OCI-LY1 (cell line): ENCODE results near the gene UMODL1.

Experiments
- H2AFZ ChIP-seq: fragments of 200-600 bp; sonication (generic), shearing (Covaris generic); 2 replicates; pipeline ENCODE4 v1.6.0; 2014; ENCODE audit warnings: antibody characterized with exemption, mild to moderate bottlenecking, low read length
- H3F3A ChIP-seq: fragments of 200-600 bp; sonication (generic), shearing (Covaris generic); 2 replicates; pipeline ENCODE4 v1.6.0; 2014; ENCODE audit warnings: mild to moderate bottlenecking, antibody characterized with exemption, low read length, moderate library complexity; ENCODE audit not compliant: insufficient read depth
- H3K27ac ChIP-seq: fragments of 200-600 bp; sonication (generic); 2 replicates; pipeline ENCODE4 v1.5.1; 2014; ENCODE audit warnings: low read length, mixed run types, mild to moderate bottlenecking, low read depth; ENCODE audit not compliant: poor library complexity, severe bottlenecking
- H3K27me3 ChIP-seq: fragments of 200-600 bp; sonication (generic); 2 replicates; pipeline ENCODE4 v1.6.0; 2014; ENCODE audit warnings: antibody characterized with exemption, mild to moderate bottlenecking, low read length, moderate library complexity; ENCODE audit not compliant: insufficient read depth
- H3K36me3 ChIP-seq: fragments of 200-600 bp; sonication (generic); 2 replicates; pipeline ENCODE4 v1.6.1; 2014; ENCODE audit warnings: mild to moderate bottlenecking, antibody characterized with exemption, low read length, moderate library complexity, mixed read lengths; ENCODE audit not compliant: insufficient read depth
- H3K4me1 ChIP-seq: fragments of 200-600 bp; sonication (generic); 2 replicates; pipeline ENCODE4 v1.5.1; 2014; ENCODE audit warnings: mild to moderate bottlenecking, low read length, moderate library complexity; ENCODE audit not compliant: insufficient read depth, severe bottlenecking
- H3K4me2 ChIP-seq: fragments of 200-600 bp; sonication (generic), shearing (Covaris generic); 2 replicates; pipeline ENCODE4 v1.6.1; 2014; ENCODE audit warnings: low read length
- H3K4me3 ChIP-seq: fragments of 200-600 bp; sonication (generic); 2 replicates; pipeline ENCODE4 v1.5.1; 2014; ENCODE audit warnings: low read length, low read depth, mild to moderate bottlenecking, mixed read lengths; ENCODE audit not compliant: poor library complexity, severe bottlenecking
- H3K79me2 ChIP-seq: fragments of 200-600 bp; shearing (Covaris generic); 2 replicates; pipeline ENCODE4 v1.6.1; 2016; ENCODE audit warnings: mixed run types, low read length, mixed read lengths; ENCODE audit not compliant: insufficient read depth
- H3K9ac ChIP-seq: fragments of 200-600 bp; sonication (generic), shearing (Covaris generic); 2 replicates; pipeline ENCODE4 v1.6.1; 2014; ENCODE audit warnings: mild to moderate bottlenecking, low read length, mixed read lengths
- H3K9me2 ChIP-seq: fragments of 200-600 bp; sonication (generic), shearing (Covaris generic); 2 replicates; pipeline ENCODE4 v1.6.1; 2014; ENCODE audit warnings: low read depth, mild to moderate bottlenecking, low read length, mixed read lengths
- H3K9me3 ChIP-seq: fragments of 200-600 bp; shearing (Covaris generic); 2 replicates; pipeline ENCODE4 v1.6.1; 2014; ENCODE audit warnings: low read length, mixed read lengths
- H4K20me1 ChIP-seq: fragments of 200-600 bp; sonication (generic), shearing (Covaris generic); 2 replicates; pipeline ENCODE4 v1.6.0; 2016; ENCODE audit warnings: mild to moderate bottlenecking, low read length; ENCODE audit not compliant: insufficient read depth
- CTCF ChIP-seq: fragments of 200-600 bp; sonication (generic), shearing (Covaris generic); IDR thresholded peaks from 2 replicates; pipeline ENCODE4 v1.5.1; 2017; ENCODE audit warnings: mild to moderate bottlenecking, antibody characterized with exemption, low read length, moderate library complexity, mixed read lengths
- EZH2 ChIP-seq: fragments of 200-600 bp; sonication (generic), shearing (Covaris generic); IDR thresholded peaks from 2 replicates; pipeline ENCODE4 v1.8.0; 2017; ENCODE audit warnings: borderline replicate concordance, mixed run types, mild to moderate bottlenecking, antibody characterized with exemption, low read length, moderate library complexity, mixed read lengths

The UMODL1 gene

GRCh38 chr21:42059721-42060120 is 11.4 kb upstream of the UMODL1 start:
- Histone ChIP-seq H3K79me2 (no peaks in the 10 kb centered on the region), H3K9me3 (no peaks in the 10 kb centered on the region), H4K20me1 (no peaks in the 10 kb centered on the region), H3K4me2 (no peak overlapping the region), H3K4me1 (peaks cover 54% of the 10 kb centered on the region), H3K27ac (no peak overlapping the region), H3K9me2 (no peaks in the 10 kb centered on the region), H2AFZ (no peak overlapping the region), H3K4me3 (no peak overlapping the region), H3K27me3 (no peaks in the 10 kb centered on the region), H3F3A (peaks cover 2% of the 10 kb centered on the region), H3K36me3 (no peaks in the 10 kb centered on the region), H3K9ac (no peak overlapping the region)
- TF ChIP-seq EZH2 (no peak), CTCF (no peak)

- H3K4me1 ChIP-seq = peaks cover 59% of the 10 kb centered on the region
- H2AFZ ChIP-seq = no peak overlapping the region
- no peak overlapping the region for H3K4me2 ChIP-seq
- peak overlapping the region; percentile 98 for H3K27ac ChIP-seq
- no peaks in the 10 kb centered on the region for H4K20me1 ChIP-seq
- no peak overlapping the region for H3K4me3 ChIP-seq
- H3K36me3 ChIP-seq = no peaks in the 10 kb centered on the region
- H3F3A ChIP-seq = peaks cover 6% of the 10 kb centered on the region
- no peaks in the 10 kb centered on the region for H3K9me2 ChIP-seq
- H3K9ac ChIP-seq = no peak overlapping the region; the same call in 1 of the 2 replicates
- TF ChIP-seq CTCF = no peak
- no peak for TF ChIP-seq EZH2
- H3K27me3 ChIP-seq = no peaks in the 10 kb centered on the region
- no peaks in the 10 kb centered on the region for H3K9me3 ChIP-seq
- H3K79me2 ChIP-seq = no peaks in the 10 kb centered on the region
Observed at GRCh38 chr21:42060166-42060565, 11.0 kb upstream of the UMODL1 start.

GRCh38 chr21:42061195-42061985 is 9.7 kb upstream of the UMODL1 start:
- H3K9ac ChIP-seq = peak overlapping the region; percentile 63
- H3K4me3 ChIP-seq = peak overlapping the region; percentile 53
- no peaks in the 10 kb centered on the region for H3K9me2 ChIP-seq
- TF ChIP-seq EZH2 (no peak), CTCF (no peak)
- H3F3A ChIP-seq = peaks cover 8% of the 10 kb centered on the region
- H3K4me2 ChIP-seq = peak overlapping the region; percentile 75
- H3K27me3 ChIP-seq = no peaks in the 10 kb centered on the region
- no peak overlapping the region for H2AFZ ChIP-seq
- H4K20me1 ChIP-seq = no peaks in the 10 kb centered on the region
- H3K36me3 ChIP-seq = no peaks in the 10 kb centered on the region
- H3K79me2 ChIP-seq = no peaks in the 10 kb centered on the region
- no peaks in the 10 kb centered on the region for H3K9me3 ChIP-seq
- H3K4me1 ChIP-seq = peaks cover 71% of the 10 kb centered on the region
- H3K27ac ChIP-seq = peak overlapping the region; percentile 98
